Measurements from ENCODE around the gene RAB6B.
"Not testable (repeated sequence)": the region's sequence is repeated elsewhere in the genome, so short reads cannot be mapped to it uniquely, and the experiment has no call there.

The RAB6B gene

DNA sequence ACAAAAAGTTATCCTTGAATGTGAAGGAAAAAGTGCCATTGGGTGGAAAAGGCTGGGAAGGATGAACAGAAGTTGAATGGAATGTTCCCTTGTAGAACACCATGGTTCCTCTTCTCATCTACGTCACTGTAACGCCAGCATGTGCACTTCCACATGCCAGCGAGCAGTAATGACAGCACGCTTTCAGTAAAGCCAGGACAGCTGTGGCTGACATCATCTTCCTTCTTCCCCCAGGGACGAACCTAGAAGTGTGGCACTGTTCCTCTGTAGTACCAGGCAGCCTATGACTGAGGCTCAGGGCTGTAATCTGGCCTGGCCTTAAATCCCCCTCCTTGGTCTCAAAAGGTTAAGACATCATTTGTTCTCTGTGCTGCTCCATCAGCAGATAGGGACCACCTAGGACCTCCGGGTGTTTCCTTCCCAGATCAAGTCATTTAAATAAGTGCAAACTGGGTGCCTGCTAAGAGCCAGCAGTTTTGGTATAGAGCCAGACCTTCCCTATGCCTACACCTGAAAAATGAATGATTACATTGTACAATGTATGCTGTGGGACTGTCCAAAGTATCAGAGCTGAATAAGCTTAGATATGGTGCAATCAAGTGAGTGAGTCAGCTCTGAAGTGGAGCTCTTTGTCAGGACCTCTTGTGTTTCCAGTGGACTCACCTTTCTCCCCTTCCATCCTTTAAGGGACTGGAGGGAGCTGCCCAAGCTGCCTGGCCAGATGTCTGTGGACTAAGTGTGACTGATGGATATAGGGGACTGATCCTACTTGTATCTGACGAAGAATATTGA lies 95.7 kb downstream of the RAB6B start:
- DNase-seq = no peak

DNA sequence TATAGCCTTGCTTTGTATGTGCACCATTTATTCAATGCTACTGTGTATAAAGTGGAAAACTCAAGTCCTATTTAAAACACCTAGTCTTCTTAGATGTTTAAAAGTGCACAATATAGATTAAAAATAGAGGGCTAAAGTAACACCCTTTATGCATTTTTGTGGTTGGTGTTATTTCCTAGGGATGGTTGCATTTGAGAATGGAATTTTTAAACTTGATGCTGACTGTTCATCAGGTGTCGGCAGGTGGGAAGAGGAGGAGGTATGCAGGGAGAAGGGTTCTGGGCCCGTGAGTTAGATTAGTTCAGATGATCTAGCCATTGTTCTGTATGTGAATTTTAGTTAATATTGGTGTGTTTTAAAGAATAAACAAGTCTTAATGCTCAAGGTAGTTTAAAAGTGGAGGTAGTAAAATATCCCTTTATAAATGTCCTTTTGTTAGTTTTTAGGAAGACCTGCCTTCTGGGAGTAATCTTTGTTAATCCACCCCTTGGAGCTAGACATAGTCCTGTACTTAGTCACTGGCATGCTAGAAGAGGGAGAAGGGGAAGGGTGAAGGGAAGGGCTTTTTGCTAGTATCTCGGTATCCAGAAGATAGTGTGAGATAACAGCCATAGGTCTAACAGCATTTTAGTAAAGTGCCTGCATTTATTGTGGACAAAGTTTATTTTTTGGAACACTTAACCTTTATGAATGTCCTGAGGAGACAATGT lies 98.1 kb downstream of the RAB6B start:
- no peak for DNase-seq

DNA sequence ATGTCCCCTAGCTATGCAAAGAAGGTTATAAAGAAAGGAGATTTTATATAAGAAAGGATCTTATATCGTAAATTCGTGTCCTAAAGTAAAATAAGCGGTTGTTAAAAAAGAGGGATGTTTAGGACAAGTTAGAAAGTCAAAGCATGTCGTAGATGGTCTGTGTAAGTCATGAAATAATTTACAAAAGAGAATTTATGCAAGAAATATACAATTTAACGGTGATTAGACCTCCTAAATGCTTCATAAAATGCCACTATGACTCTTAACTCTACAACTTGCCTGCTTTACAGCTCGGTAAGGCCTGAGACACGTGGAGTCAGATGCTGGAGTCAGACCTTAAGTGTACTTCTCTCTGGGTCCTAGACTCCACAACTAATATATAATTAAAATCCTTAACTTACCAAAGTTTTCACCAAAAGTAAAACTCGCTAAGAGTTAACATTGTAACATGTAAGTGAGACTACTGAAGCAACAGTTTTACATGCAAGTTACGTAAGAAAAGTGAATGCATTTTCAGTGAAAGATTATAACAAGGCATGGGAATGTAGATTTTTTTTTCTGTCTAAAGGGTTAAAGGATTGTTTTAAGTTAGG lies 103.4 kb downstream of the RAB6B start:
- DNase-seq = no peak

DNA sequence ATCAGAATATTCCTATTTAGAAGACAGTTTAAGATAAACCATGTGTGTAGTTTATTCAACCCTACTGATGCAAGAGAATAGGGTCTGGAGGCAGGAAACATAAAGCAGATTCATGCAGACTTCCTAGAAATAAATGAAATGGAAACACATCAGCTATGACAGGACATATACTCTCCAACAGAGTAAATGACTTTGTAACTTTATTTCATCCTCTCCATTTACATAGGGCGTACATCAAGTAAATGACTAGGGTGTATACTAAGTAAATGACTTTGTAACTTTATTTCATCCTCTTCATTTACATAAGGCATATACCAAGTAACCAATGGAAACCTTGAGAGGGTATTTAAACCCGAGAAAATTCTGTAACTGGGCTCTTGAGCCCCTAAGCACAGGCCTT lies 107.7 kb downstream of the RAB6B start:
- no peak for DNase-seq

DNA sequence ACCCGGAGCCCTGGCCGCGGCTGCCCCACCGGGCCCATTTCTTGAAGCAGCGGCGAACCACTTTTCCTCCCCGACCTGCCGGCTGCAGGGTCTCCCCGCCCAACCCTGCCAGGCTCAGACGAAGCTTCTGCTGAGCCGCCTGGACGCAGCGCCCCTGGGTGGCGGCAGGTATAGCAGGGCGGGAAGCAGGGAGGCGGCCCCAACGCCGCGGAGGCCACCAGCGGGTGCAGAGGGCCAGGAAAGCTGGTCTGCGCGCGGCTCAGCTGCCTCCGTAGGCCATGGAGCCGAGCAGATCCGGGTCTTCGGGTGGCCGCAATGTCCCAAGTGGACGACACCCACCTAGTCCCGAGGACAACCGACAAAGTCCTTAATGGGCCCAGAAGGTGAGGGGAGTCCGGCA lies 111.9 kb downstream of the RAB6B start:
- DNase-seq = no peak

DNA sequence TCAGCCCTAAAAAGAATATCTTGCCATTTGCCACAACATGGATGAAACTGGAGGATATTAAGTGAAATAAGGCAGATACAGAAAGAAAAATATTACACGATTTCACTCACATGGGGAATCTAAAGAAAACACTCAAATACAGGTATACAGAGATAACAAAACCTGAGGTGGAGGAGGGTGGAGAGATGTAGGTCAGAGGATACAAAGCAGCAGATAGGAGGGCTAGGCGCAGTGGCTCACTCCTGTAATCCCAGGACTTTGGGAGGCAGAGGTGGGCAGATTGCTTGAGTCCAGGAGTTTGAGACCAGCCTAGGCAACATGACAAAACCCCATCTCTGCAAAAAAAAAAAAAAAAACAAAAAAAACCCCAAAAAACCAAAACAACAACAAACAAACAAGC lies 113.2 kb downstream of the RAB6B start:
- DNase-seq = no peak

DNA sequence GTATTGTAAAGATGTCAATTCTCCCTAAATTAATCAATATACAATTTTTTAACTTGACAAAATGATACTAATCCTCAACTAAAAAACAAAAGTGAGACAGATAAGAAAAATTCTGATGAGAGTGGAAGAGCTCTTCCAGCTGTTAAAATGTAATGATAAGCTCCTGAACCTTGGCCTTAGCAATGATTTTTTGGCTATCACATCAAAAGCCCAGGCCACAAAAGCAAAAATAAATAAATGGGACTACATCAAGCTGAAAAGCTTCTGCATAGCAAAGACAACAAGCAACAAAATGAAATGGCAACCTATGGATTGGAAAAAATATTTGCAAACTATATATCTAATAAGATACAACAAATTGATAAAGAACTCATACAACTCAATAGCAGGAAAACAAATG lies 114.1 kb downstream of the RAB6B start:
- DNase-seq = no peak

DNA sequence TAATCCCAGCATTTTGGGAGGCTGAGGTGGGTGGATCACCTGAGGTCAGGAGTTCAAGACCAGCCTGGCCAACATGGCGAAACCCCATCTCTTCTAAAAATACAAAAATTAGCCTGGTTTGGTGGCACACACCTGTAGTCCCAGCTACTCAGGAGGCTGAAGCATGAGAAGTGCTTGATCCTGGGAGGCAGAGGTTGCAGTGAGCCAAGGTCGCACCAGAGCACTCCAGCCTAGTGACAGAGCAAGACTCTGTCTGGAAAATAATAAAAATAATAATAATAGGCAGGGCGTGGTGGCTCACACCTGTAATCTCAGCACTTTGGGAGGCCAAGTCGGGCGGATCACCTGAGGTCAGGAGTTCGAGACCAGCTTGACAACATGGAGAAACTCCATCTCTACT lies 114.9 kb downstream of the RAB6B start:
- not testable (repeated sequence) for DNase-seq

DNA sequence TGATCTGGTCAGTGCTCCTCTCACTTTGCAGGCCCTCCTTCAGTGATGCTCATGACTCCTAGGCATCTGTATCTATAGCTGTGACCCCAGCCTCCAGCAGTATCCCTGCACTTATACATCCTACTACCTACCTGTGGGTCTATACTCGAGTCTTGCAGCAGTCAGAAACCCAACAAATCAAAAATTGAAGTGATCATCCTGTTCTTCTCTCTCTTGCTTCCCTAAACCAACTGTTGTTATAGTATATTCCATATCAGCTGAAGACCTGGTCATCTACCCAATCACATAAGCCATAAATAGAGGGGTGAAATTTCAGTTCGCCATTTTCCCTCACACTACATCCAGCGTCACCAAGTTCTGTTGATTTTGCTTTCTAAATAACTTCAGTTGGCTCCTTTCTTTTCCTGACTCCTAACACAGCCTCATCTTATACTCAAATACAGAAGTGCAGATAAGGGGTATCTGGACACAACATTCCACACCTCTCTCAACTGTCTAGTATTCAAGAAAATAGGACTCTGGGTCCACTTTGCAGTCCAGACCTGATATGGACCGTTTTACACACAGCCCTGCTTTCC lies 116.0 kb downstream of the RAB6B start:
- no peak for DNase-seq

DNA sequence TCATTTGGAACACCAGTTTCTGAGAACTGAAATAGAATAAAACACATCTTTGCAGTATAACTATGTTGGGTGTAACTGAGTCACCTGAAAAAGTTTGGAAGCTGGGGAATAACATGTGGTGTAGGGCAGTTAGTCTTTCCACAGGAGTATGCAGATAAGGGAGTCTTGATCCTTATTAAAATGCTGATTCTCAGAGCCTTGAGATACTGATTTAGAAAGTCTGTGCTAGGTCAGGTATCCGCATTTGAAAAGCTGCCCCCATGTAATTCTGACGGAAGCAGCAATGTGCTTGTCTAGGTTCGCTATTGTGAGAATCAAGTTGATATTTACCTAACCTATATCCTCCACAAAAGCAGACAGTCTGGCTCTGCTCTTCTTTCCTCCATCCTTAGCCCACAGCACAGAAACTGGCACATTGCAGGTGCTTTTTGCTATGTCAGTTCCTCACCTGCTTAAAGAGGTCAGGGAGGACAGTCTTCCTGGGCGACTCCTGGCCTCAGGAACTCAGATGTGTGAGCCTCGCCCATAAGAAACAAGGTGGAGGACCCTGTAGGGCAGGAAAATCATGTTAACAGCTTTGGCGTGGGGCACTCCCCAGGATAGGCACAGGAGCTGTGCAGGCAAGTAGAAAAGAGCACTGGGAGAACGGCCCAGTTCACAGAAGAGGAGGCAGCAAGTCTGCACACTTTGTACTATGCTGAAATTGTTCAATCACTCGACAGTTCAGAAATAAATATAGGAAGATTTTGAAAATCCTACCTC lies 117.7 kb downstream of the RAB6B start:
- DNase-seq = no peak

DNA sequence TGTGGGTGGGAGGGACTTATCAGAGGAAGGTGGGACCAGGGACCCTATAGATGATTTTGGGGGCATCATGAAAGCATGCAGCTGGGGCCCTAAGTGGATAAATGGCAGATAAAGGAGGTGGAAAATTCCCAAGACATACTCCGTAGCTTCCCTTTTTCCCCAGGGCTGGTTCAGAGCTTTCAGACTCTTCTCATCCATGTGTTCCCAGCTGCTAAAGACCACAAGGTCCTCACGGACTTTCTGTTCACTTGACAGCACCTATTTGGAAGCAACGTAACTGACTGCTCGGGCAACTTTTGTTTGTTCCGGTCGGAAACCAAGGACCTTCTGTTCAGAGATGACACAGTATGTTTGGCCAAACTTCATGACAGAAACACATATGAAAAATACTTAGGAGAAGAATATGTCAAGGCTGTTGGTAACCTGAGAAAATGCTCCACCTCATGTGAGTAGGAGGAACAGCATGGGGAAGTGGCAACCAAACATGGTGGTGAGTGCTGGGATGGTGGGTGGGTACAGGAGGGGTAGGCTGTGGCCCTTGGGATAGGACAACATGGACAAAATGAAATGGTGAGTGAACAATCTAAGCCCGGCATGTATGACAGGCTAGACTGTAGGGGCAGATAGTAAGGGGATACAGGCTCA lies 118.8 kb downstream of the RAB6B start:
- DNase-seq = no peak

DNA sequence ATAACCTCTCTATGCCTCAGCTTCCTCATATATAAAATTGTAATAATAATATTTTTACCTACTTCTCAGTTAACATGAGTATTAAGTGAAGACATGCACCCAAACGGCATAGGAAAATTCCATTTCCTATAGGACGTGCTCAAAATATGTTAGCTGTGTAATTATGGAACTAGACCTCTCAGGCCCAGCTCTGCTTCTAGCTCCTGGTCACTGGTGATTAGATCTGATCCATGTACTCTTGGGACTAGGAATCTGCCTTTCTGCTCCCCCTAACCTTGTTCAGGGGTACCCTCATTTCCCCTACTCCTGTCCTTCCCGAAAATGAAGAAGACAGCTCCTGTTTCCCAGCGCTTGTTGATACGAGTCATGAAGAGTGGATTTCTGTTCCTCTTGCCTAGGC lies 119.8 kb downstream of the RAB6B start:
- no peak for DNase-seq

DNA sequence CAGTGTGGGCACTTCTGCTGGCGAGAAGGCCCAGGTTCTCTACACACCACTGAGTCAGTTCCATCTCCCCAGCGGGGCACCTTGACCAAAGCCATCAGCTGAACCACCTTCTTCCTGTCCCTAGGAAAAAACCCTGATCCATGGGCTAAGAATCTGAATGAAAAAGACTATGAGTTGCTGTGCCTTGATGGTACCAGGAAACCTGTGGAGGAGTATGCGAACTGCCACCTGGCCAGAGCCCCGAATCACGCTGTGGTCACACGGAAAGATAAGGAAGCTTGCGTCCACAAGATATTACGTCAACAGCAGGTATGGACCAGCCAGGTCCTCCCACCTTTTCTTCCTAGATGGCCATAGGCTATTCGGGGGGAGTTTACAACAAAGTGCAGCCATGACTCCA lies 120.4 kb downstream of the RAB6B start:
- DNase-seq = no peak

Measured in activated CD8-positive, alpha-beta memory T cell treated with anti-CD3 and anti-CD28 coated beads for 24 hours (primary cell).